ENCODE results near the gene GARIN5B. TPM values are rescaled to one million over a fixed set of nuclear protein-coding genes. Genes with fewer than 3 reads are reported as not detected.

The GARIN5B gene
- total and polyA plus RNA-seq, 2 of the 13 experiments (the other 11 are each of a cell fraction or from before 2014, with no cell fraction given), result not detected

GRCh38 chr19:55304980-55305379, 58.1 kb downstream of the GARIN5B start:
- Histone ChIP-seq H3K4me3 (replicated peaks in 1 of 3; ENCODE audit: insufficient read depth in 1 of 3, low read depth in 2 of 3, low read length in 3 of 3) (no peak overlapping the region), H2AFZ (ENCODE audit: low read length) (no peak overlapping the region), H3K27me3 (ENCODE audit: control insufficient read depth in 1 of 2, insufficient read depth in 2 of 2, low read length in 2 of 2) (peaks cover 0 to 10% of the 10 kb centered on the region in 2 experiments; a peak in 2 of 5 replicates), H3K79me2 (ENCODE audit: insufficient read depth, low read length) (no peaks in the 10 kb centered on the region), H3K4me2 (ENCODE audit: low read depth, low read length) (no peak overlapping the region), H3K9me3 (ENCODE audit: low read length) (no peaks in the 10 kb centered on the region), H3K9ac (ENCODE audit: insufficient read depth, low read depth, low read length) (no peak overlapping the region), H4K20me1 (ENCODE audit: insufficient read depth, low read length) (no peaks in the 10 kb centered on the region), H3K36me3 (replicated peaks in 1 of 2; ENCODE audit: control insufficient read depth in 1 of 2, insufficient read depth in 2 of 2, low read length in 2 of 2) (no peaks in the 10 kb centered on the region), H3K4me1 (ENCODE audit: insufficient read depth, low read length) (peaks cover 23% of the 10 kb centered on the region), H3K27ac (ENCODE audit: extremely low read length, insufficient read depth, low read length) (no peak overlapping the region)
- in situ Hi-C loops (cut with HindIII; ENCODE audit: extremely low pct_ligation_motif_present, low pct_unique_long_range_greater_than_20kb) (loop anchor here (5.0 kb wide), 1 partner anchor 112 kb away; no protein-coding TSS in a partner anchor), intact Hi-C loops (cut with micrococcal nuclease; ENCODE audit: unreplicated experiment) (no loop called here)
- no peak for DNase-seq (ENCODE audit: low spot score)
- no peak for FAIRE-seq
- TF ChIP-seq ZNF441 (CRISPR knock-in tag; IDR thresholded peaks at IDR 0.05; ENCODE audit: borderline replicate concordance), result no peak
- TF ChIP-seq RELA (CRISPR knock-in tag; IDR thresholded peaks at IDR 0.05), result no peak
- TF ChIP-seq ZNF263 (CRISPR knock-in tag; IDR thresholded peaks at IDR 0.05), result 0 out of 2 replicates have a peak, but pooled peaks have one; percentile 26
- TF ChIP-seq ZNF766 (CRISPR knock-in tag; IDR thresholded peaks at IDR 0.05; ENCODE audit: borderline replicate concordance), result no peak
- no peak for TF ChIP-seq ZBTB21 (CRISPR knock-in tag; IDR thresholded peaks at IDR 0.05)
- CTCF ChIA-PET (ENCODE audit: low intra/inter-chr PET ratio, low total read pairs), result no interaction called here
- WGBS (ENCODE audit: low lambda C conversion rate), result 61% methylated on average over 10 of the region's 14 CpGs
- no peak for ATAC-seq
- POLR2A ChIA-PET, result no interaction called here
- BruUV-seq (replicated peaks), result no TSS peak

Other genes with a start within 250 kb of the GARIN5B start
- 13.0 and 29.7 TPM in 2 replicates for gene PPP1R12C, start 245.6 kb downstream of the GARIN5B start, total RNA-seq (2016; rRNA removed; fragmentation: Illumina TruSeq; extraction: Trizol)
- gene PPP1R12C, start 245.6 kb downstream of the GARIN5B start, polyA plus RNA-seq (2011; rRNA removed), result 30.3 and 40.4 TPM in 2 replicates
- gene TNNT1, start 214.1 kb downstream of the GARIN5B start, total RNA-seq (2016; rRNA removed; fragmentation: Illumina TruSeq; extraction: Trizol), result 1.3 and 1.4 TPM in 2 replicates
- 1.3 and 2.4 TPM in 2 replicates for gene TNNT1, start 214.1 kb downstream of the GARIN5B start, polyA plus RNA-seq (2011; rRNA removed)
- 3.5 and 3.7 TPM in 2 replicates for gene TNNI3, start 205.5 kb downstream of the GARIN5B start, total RNA-seq (2016; rRNA removed; fragmentation: Illumina TruSeq; extraction: Trizol)
- gene TNNI3, start 205.5 kb downstream of the GARIN5B start, polyA plus RNA-seq (2011; rRNA removed), result 3.7 TPM in 2 replicates
- 0.40 and 0.41 TPM in 2 replicates for gene DNAAF3, start 196.6 kb downstream of the GARIN5B start, total RNA-seq (2016; rRNA removed; fragmentation: Illumina TruSeq; extraction: Trizol)
- 0.30 and 0.33 TPM in 2 replicates for gene DNAAF3, start 196.6 kb downstream of the GARIN5B start, polyA plus RNA-seq (2011; rRNA removed)
- not detected in 2 replicates for gene SYT5, start 183.0 kb downstream of the GARIN5B start, total RNA-seq (2016; rRNA removed; fragmentation: Illumina TruSeq; extraction: Trizol)
- gene SYT5, start 183.0 kb downstream of the GARIN5B start, polyA plus RNA-seq (2011; rRNA removed), result 0.04 TPM in 1 of 2 replicates, not detected in the other
- gene PTPRH, start 153.8 kb downstream of the GARIN5B start, total RNA-seq (2016; rRNA removed; fragmentation: Illumina TruSeq; extraction: Trizol), result 9.9 and 14.7 TPM in 2 replicates
- gene PTPRH, start 153.8 kb downstream of the GARIN5B start, polyA plus RNA-seq (2011; rRNA removed), result 125 and 166 TPM in 2 replicates
- 6.0 and 9.6 TPM in 2 replicates for gene TMEM86B, start 134.5 kb downstream of the GARIN5B start, total RNA-seq (2016; rRNA removed; fragmentation: Illumina TruSeq; extraction: Trizol)
- gene TMEM86B, start 134.5 kb downstream of the GARIN5B start, polyA plus RNA-seq (2011; rRNA removed), result 7.7 and 10.7 TPM in 2 replicates
- gene PPP6R1, start 104.2 kb downstream of the GARIN5B start, total RNA-seq (2016; rRNA removed; fragmentation: Illumina TruSeq; extraction: Trizol), result 23.0 and 25.8 TPM in 2 replicates
- 54.0 and 75.7 TPM in 2 replicates for gene PPP6R1, start 104.2 kb downstream of the GARIN5B start, polyA plus RNA-seq (2011; rRNA removed)
- 33.7 and 35.9 TPM in 2 replicates for gene HSPBP1, start 83.2 kb downstream of the GARIN5B start, total RNA-seq (2016; rRNA removed; fragmentation: Illumina TruSeq; extraction: Trizol)
- 22.3 and 25.7 TPM in 2 replicates for gene HSPBP1, start 83.2 kb downstream of the GARIN5B start, polyA plus RNA-seq (2011; rRNA removed)
- 0.18 TPM in 1 of 2 replicates, not detected in the other for gene BRSK1, start 79.3 kb downstream of the GARIN5B start, total RNA-seq (2016; rRNA removed; fragmentation: Illumina TruSeq; extraction: Trizol)
- gene BRSK1, start 79.3 kb downstream of the GARIN5B start, polyA plus RNA-seq (2011; rRNA removed), result 1.2 and 1.9 TPM in 2 replicates
- 0.74 and 1.3 TPM in 2 replicates for gene TMEM150B, start 37.9 kb downstream of the GARIN5B start, total RNA-seq (2016; rRNA removed; fragmentation: Illumina TruSeq; extraction: Trizol)
- 1.8 and 2.9 TPM in 2 replicates for gene TMEM150B, start 37.9 kb downstream of the GARIN5B start, polyA plus RNA-seq (2011; rRNA removed)
- gene KMT5C, start 23.4 kb downstream of the GARIN5B start, total RNA-seq (2016; rRNA removed; fragmentation: Illumina TruSeq; extraction: Trizol), result 2.1 and 5.5 TPM in 2 replicates
- 9.0 and 11.8 TPM in 2 replicates for gene KMT5C, start 23.4 kb downstream of the GARIN5B start, polyA plus RNA-seq (2011; rRNA removed)
- not detected in 2 replicates for gene COX6B2, start 8.5 kb downstream of the GARIN5B start, total RNA-seq (2016; rRNA removed; fragmentation: Illumina TruSeq; extraction: Trizol)
- 0.16 and 0.21 TPM in 2 replicates for gene COX6B2, start 8.5 kb downstream of the GARIN5B start, polyA plus RNA-seq (2011; rRNA removed)
- 2.9 and 3.0 TPM in 2 replicates for gene IL11, start 7.2 kb upstream of the GARIN5B start, total RNA-seq (2016; rRNA removed; fragmentation: Illumina TruSeq; extraction: Trizol)
- gene IL11, start 7.2 kb upstream of the GARIN5B start, polyA plus RNA-seq (2011; rRNA removed), result 2.5 and 4.5 TPM in 2 replicates
- gene TMEM190, start 13.6 kb upstream of the GARIN5B start, total RNA-seq (2016; rRNA removed; fragmentation: Illumina TruSeq; extraction: Trizol), result 0.35 TPM in 1 of 2 replicates, not detected in the other
- gene TMEM190, start 13.6 kb upstream of the GARIN5B start, polyA plus RNA-seq (2011; rRNA removed), result 0.83 and 1.6 TPM in 2 replicates
- not detected in 2 replicates for gene TMEM238, start 21.0 kb upstream of the GARIN5B start, total RNA-seq (2016; rRNA removed; fragmentation: Illumina TruSeq; extraction: Trizol)
- not detected in 2 replicates for gene TMEM238, start 21.0 kb upstream of the GARIN5B start, polyA plus RNA-seq (2011; rRNA removed)
- gene RPL28, start 22.7 kb upstream of the GARIN5B start, total RNA-seq (2016; rRNA removed; fragmentation: Illumina TruSeq; extraction: Trizol), result 105 and 149 TPM in 2 replicates
- gene RPL28, start 22.7 kb upstream of the GARIN5B start, polyA plus RNA-seq (2011; rRNA removed), result 420 and 501 TPM in 2 replicates
- 29.5 and 39.3 TPM in 2 replicates for gene UBE2S, start 44.5 kb upstream of the GARIN5B start, total RNA-seq (2016; rRNA removed; fragmentation: Illumina TruSeq; extraction: Trizol)
- gene UBE2S, start 44.5 kb upstream of the GARIN5B start, polyA plus RNA-seq (2011; rRNA removed), result 26.6 and 32.2 TPM in 2 replicates
- not detected in 2 replicates for gene SHISA7, start 80.0 kb upstream of the GARIN5B start, total RNA-seq (2016; rRNA removed; fragmentation: Illumina TruSeq; extraction: Trizol)
- gene SHISA7, start 80.0 kb upstream of the GARIN5B start, polyA plus RNA-seq (2011; rRNA removed), result not detected in 2 replicates
- gene ISOC2, start 98.4 kb upstream of the GARIN5B start, total RNA-seq (2016; rRNA removed; fragmentation: Illumina TruSeq; extraction: Trizol), result 105 and 106 TPM in 2 replicates
- gene ISOC2, start 98.4 kb upstream of the GARIN5B start, polyA plus RNA-seq (2011; rRNA removed), result 76.8 and 91.2 TPM in 2 replicates
- not detected in 2 replicates for gene C19orf85, start 101.5 kb upstream of the GARIN5B start, total RNA-seq (2016; rRNA removed; fragmentation: Illumina TruSeq; extraction: Trizol)
- not detected in 2 replicates for gene C19orf85, start 101.5 kb upstream of the GARIN5B start, polyA plus RNA-seq (2011; rRNA removed)
- 1.00 and 1.2 TPM in 2 replicates for gene ZNF628, start 113.4 kb upstream of the GARIN5B start, total RNA-seq (2016; rRNA removed; fragmentation: Illumina TruSeq; extraction: Trizol)
- 0.48 and 0.54 TPM in 2 replicates for gene ZNF628, start 113.4 kb upstream of the GARIN5B start, polyA plus RNA-seq (2011; rRNA removed)
- gene NAT14, start 121.9 kb upstream of the GARIN5B start, total RNA-seq (2016; rRNA removed; fragmentation: Illumina TruSeq; extraction: Trizol), result 14.7 and 22.3 TPM in 2 replicates
- gene NAT14, start 121.9 kb upstream of the GARIN5B start, polyA plus RNA-seq (2011; rRNA removed), result 20.7 and 24.7 TPM in 2 replicates
- not detected in 2 replicates for gene SSC5D, start 125.2 kb upstream of the GARIN5B start, total RNA-seq (2016; rRNA removed; fragmentation: Illumina TruSeq; extraction: Trizol)
- 0.03 TPM in 1 of 2 replicates, not detected in the other for gene SSC5D, start 125.2 kb upstream of the GARIN5B start, polyA plus RNA-seq (2011; rRNA removed)
- gene SBK2, start 173.9 kb upstream of the GARIN5B start, total RNA-seq (2016; rRNA removed; fragmentation: Illumina TruSeq; extraction: Trizol), result 0.24 and 0.45 TPM in 2 replicates
- 0.14 TPM in 1 of 2 replicates, not detected in the other for gene SBK2, start 173.9 kb upstream of the GARIN5B start, polyA plus RNA-seq (2011; rRNA removed)
- gene SBK3, start 182.3 kb upstream of the GARIN5B start, total RNA-seq (2016; rRNA removed; fragmentation: Illumina TruSeq; extraction: Trizol), result 0.46 and 0.66 TPM in 2 replicates
- 0.77 and 1.5 TPM in 2 replicates for gene SBK3, start 182.3 kb upstream of the GARIN5B start, polyA plus RNA-seq (2011; rRNA removed)
- 1.7 and 2.9 TPM in 2 replicates for gene ZNF579, start 217.6 kb upstream of the GARIN5B start, total RNA-seq (2016; rRNA removed; fragmentation: Illumina TruSeq; extraction: Trizol)
- gene ZNF579, start 217.6 kb upstream of the GARIN5B start, polyA plus RNA-seq (2011; rRNA removed), result 2.1 and 2.2 TPM in 2 replicates
- 3.4 and 5.9 TPM in 2 replicates for gene FIZ1, start 236.3 kb upstream of the GARIN5B start, total RNA-seq (2016; rRNA removed; fragmentation: Illumina TruSeq; extraction: Trizol)
- 3.6 and 4.1 TPM in 2 replicates for gene FIZ1, start 236.3 kb upstream of the GARIN5B start, polyA plus RNA-seq (2011; rRNA removed)
- 1.6 and 4.6 TPM in 2 replicates for gene ZNF524, start 237.0 kb upstream of the GARIN5B start, total RNA-seq (2016; rRNA removed; fragmentation: Illumina TruSeq; extraction: Trizol)
- gene ZNF524, start 237.0 kb upstream of the GARIN5B start, polyA plus RNA-seq (2011; rRNA removed), result 3.2 and 5.0 TPM in 2 replicates
- 0.93 and 1.0 TPM in 2 replicates for gene ZNF865, start 242.4 kb upstream of the GARIN5B start, total RNA-seq (2016; rRNA removed; fragmentation: Illumina TruSeq; extraction: Trizol)
- 1.0 and 1.5 TPM in 2 replicates for gene ZNF865, start 242.4 kb upstream of the GARIN5B start, polyA plus RNA-seq (2011; rRNA removed)